Testis (tissue), 2 donors: Measurements from ENCODE around the gene TP53BP2.

Source experiments
- POLR2A ChIP-seq: fragments of 450-650 bp; IDR thresholded peaks from one replicate; pipeline ENCODE4 v1.6.1; 2017; ENCODE audit warnings: antibody characterized with exemption, mild to moderate bottlenecking, moderate library complexity
- TF ChIP-seq, protein P1 (sequence below), 3 experiments: fragments of 450-650 bp in 2 of 3; fragments of 200-600 bp in 1 of 3; sonication (generic) in 1 of 3; IDR thresholded peaks; one replicate each; pipeline ENCODE4 v1.5.1; 2016 to 2019; ENCODE audit warnings: antibody characterized with exemption in 3 of 3, mild to moderate bottlenecking in 2 of 3, moderate library complexity in 1 of 3

DNA sequence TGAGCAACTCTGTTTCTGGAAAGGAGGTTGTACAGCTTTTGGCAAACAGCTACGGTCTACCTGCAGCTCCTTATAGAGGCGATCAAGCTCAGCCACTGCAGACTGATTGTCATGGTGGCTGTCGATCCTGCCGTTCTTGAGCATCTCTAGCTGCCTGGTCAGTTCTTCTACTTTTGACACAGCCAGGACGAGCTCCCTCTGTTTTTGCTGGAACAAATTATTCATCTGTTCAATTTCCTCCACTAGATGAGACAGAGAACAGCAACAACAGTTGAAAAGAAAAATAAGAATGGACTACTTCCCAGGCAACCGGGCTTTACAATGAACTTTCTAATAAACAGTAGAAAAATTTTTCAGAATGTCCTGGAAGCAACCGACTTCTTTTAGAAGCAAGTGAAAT, 42.5 kb downstream of the TP53BP2 start:
- TF ChIP-seq, protein P1, sequence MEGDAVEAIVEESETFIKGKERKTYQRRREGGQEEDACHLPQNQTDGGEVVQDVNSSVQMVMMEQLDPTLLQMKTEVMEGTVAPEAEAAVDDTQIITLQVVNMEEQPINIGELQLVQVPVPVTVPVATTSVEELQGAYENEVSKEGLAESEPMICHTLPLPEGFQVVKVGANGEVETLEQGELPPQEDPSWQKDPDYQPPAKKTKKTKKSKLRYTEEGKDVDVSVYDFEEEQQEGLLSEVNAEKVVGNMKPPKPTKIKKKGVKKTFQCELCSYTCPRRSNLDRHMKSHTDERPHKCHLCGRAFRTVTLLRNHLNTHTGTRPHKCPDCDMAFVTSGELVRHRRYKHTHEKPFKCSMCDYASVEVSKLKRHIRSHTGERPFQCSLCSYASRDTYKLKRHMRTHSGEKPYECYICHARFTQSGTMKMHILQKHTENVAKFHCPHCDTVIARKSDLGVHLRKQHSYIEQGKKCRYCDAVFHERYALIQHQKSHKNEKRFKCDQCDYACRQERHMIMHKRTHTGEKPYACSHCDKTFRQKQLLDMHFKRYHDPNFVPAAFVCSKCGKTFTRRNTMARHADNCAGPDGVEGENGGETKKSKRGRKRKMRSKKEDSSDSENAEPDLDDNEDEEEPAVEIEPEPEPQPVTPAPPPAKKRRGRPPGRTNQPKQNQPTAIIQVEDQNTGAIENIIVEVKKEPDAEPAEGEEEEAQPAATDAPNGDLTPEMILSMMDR (IDR thresholded peaks at IDR 0.05), result no peak
- no peak for TF ChIP-seq POLR2A
